Measurements from ENCODE around the gene MIPEP. TPM values are rescaled to one million over a fixed set of nuclear protein-coding genes. Genes with fewer than 3 reads are reported as not detected.

The MIPEP gene
- total and polyA plus RNA-seq, 2 donors (not counting 1 experiment from before 2014, with no cell fraction given): 90.0 to 92.5 TPM

GRCh38 chr13:23789576-23790346, 99.4 kb downstream of the MIPEP start:
- Histone ChIP-seq H3K9ac (ENCODE audit: insufficient read depth, low read length) (no peak overlapping the region), H3K36me3 (ENCODE audit: control insufficient read depth, insufficient read depth, low read length) (no peaks in the 10 kb centered on the region), H3K4me1 (ENCODE audit: control insufficient read depth, extremely low read depth, insufficient read depth, low read length) (peaks cover 37% of the 10 kb centered on the region), H3K27ac (ENCODE audit: insufficient read depth, low read length) (peak overlapping the region; percentile 89), H3K27me3 (ENCODE audit: control insufficient read depth, insufficient read depth, low read length) (no peaks in the 10 kb centered on the region), H3K9me3 (ENCODE audit: control insufficient read depth, insufficient read depth, low read depth, low read length) (no peaks in the 10 kb centered on the region), H2AFZ (ENCODE audit: low read length) (no peak overlapping the region), H3K4me3 (replicated peaks in 1 of 4; ENCODE audit: control extremely low read depth in 1 of 4, insufficient read depth in 1 of 4, low read depth in 3 of 4, low read length in 4 of 4) (no peak overlapping the region), H3K79me2 (ENCODE audit: control insufficient read depth, insufficient read depth, low read length) (no peaks in the 10 kb centered on the region), H3K4me2 (ENCODE audit: extremely low read depth, insufficient read depth, low read length) (no peak overlapping the region), H4K20me1 (ENCODE audit: control insufficient read depth, extremely low read depth, insufficient read depth, low read length) (no peaks in the 10 kb centered on the region)
- TF ChIP-seq EZH2 (IDR thresholded peaks at IDR 0.05; ENCODE audit: low read length, missing control alignments): no peak
- no peak for TF ChIP-seq CTCF (conservative IDR thresholded peaks at IDR 0.05 in 1 of 2, IDR thresholded peaks at IDR 0.05 in 1 of 2; ENCODE audit: low read depth in 1 of 2, low read length in 2 of 2)
- DNase-seq (ENCODE audit: low read depth in 2 of 2): peak in 1 of 2 donors; percentile 25

GRCh38 chr13:23788459-23788858, 100.7 kb downstream of the MIPEP start:
- no peaks in the 10 kb centered on the region for H4K20me1 ChIP-seq (ENCODE audit: control insufficient read depth, extremely low read depth, insufficient read depth, low read length)
- no peaks in the 10 kb centered on the region for H3K36me3 ChIP-seq (ENCODE audit: control insufficient read depth, insufficient read depth, low read length)
- no peaks in the 10 kb centered on the region for H3K79me2 ChIP-seq (ENCODE audit: control insufficient read depth, insufficient read depth, low read length)
- no peaks in the 10 kb centered on the region for H3K27me3 ChIP-seq (ENCODE audit: control insufficient read depth, insufficient read depth, low read length)
- H3K4me2 ChIP-seq (ENCODE audit: extremely low read depth, insufficient read depth, low read length): no peak overlapping the region
- TF ChIP-seq CTCF (conservative IDR thresholded peaks at IDR 0.05 in 1 of 2, IDR thresholded peaks at IDR 0.05 in 1 of 2; ENCODE audit: low read depth in 1 of 2, low read length in 2 of 2) (no peak), EZH2 (IDR thresholded peaks at IDR 0.05; ENCODE audit: low read length, missing control alignments) (no peak)
- H3K4me1 ChIP-seq (ENCODE audit: control insufficient read depth, extremely low read depth, insufficient read depth, low read length): peaks cover 27% of the 10 kb centered on the region
- peak in 1 of 2 donors; percentile 5 for DNase-seq (ENCODE audit: low read depth in 2 of 2)
- H3K4me3 ChIP-seq (replicated peaks in 1 of 4; ENCODE audit: control extremely low read depth in 1 of 4, insufficient read depth in 1 of 4, low read depth in 3 of 4, low read length in 4 of 4): no peak overlapping the region
- H3K27ac ChIP-seq (ENCODE audit: insufficient read depth, low read length): no peak overlapping the region
- H3K9me3 ChIP-seq (ENCODE audit: control insufficient read depth, insufficient read depth, low read depth, low read length): no peaks in the 10 kb centered on the region
- no peak overlapping the region for H3K9ac ChIP-seq (ENCODE audit: insufficient read depth, low read length)
- no peak overlapping the region for H2AFZ ChIP-seq (ENCODE audit: low read length)

GRCh38 chr13:23787464-23787863, 101.7 kb downstream of the MIPEP start:
- no peaks in the 10 kb centered on the region for H3K79me2 ChIP-seq (ENCODE audit: control insufficient read depth, insufficient read depth, low read length)

More at GRCh38 chr13:23787464-23787863, 101.7 kb downstream of the MIPEP start:
- no peak for DNase-seq (ENCODE audit: low read depth in 2 of 2)
- H3K4me2 ChIP-seq (ENCODE audit: extremely low read depth, insufficient read depth, low read length): no peak overlapping the region
- no peaks in the 10 kb centered on the region for H3K27me3 ChIP-seq (ENCODE audit: control insufficient read depth, insufficient read depth, low read length)
- TF ChIP-seq EZH2 (IDR thresholded peaks at IDR 0.05; ENCODE audit: low read length, missing control alignments) (no peak), CTCF (conservative IDR thresholded peaks at IDR 0.05 in 1 of 2, IDR thresholded peaks at IDR 0.05 in 1 of 2; ENCODE audit: low read depth in 1 of 2, low read length in 2 of 2) (no peak)
- H3K4me3 ChIP-seq (replicated peaks in 1 of 4; ENCODE audit: control extremely low read depth in 1 of 4, insufficient read depth in 1 of 4, low read depth in 3 of 4, low read length in 4 of 4): no peak overlapping the region
- peaks cover 18% of the 10 kb centered on the region for H3K4me1 ChIP-seq (ENCODE audit: control insufficient read depth, extremely low read depth, insufficient read depth, low read length)
- H2AFZ ChIP-seq (ENCODE audit: low read length): no peak overlapping the region
- no peaks in the 10 kb centered on the region for H3K9me3 ChIP-seq (ENCODE audit: control insufficient read depth, insufficient read depth, low read depth, low read length)
- no peak overlapping the region for H3K27ac ChIP-seq (ENCODE audit: insufficient read depth, low read length)
- H4K20me1 ChIP-seq (ENCODE audit: control insufficient read depth, extremely low read depth, insufficient read depth, low read length): no peaks in the 10 kb centered on the region
- H3K9ac ChIP-seq (ENCODE audit: insufficient read depth, low read length): no peak overlapping the region
- H3K36me3 ChIP-seq (ENCODE audit: control insufficient read depth, insufficient read depth, low read length): no peaks in the 10 kb centered on the region
